DMS 273 (cell line): ENCODE data around the gene MITF.

Source experiments
- DNase-seq: peaks from one replicate; lab custom pipeline; 2025; ENCODE audit not compliant: unreplicated experiment; lab: John Stamatoyannopoulos, UW

The MITF gene

GRCh38 chr3:69941439-69942176 lies 202.3 kb downstream of the MITF start:
- no peak for DNase-seq

DNA sequence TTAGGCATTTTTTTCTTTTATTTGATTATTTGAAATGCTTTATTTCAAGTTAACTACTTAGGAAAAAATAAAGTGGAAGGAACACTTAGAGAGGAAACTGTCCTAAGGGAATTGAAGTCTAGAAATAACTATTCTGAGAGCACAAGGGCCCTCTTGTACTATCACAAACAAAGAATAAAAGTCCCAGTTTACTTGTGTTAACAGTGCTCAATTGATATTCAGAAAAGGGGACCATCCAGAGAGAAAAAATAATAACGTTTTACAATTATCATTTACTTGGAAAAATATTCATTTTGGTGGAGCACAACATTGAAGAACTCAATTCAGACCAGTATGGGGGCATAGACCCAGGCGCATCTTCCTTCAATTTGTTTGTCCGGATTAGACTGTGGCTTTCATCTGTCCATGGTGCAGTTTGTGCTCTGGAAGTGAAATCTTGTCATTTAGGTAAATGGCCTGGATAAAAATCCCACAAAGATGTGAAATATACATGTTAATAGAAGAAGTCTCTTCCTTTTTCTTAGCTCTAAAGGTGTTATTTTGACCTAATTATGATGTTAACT lies 205.7 kb downstream of the MITF start:
- DNase-seq, result no peak

- DNase-seq, result peak; percentile 52
These were observed 209.1 kb downstream of the MITF start for GRCh38 chr3:69948246-69948862.

- DNase-seq, result no peak
These were observed 212.4 kb downstream of the MITF start for GRCh38 chr3:69951616-69952015.

- DNase-seq, result no peak
These were observed 220.3 kb downstream of the MITF start for GRCh38 chr3:69959581-69959980.

GRCh38 chr3:69961706-69962439 lies 222.6 kb downstream of the MITF start:
- DNase-seq, result no peak

DNA sequence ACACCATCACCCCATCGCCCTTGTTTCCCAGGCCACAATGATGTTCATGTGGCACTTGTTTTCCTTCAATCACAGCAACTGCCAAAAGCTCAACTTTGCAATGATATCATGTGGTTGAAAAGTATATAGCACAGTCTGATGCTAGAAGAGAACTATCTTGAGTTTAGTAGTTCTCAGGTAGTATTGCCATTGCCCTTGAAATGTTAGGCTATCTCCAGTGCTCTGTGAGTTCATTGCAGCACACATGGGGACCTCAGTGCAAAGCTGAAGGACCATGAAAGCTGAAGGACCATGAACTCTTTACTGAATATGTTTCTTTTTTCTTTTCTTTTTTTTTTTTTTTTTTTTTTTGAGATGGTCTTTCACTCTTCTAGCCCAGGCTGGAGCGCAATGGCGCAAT lies 224.4 kb downstream of the MITF start:
- no peak for DNase-seq

GRCh38 chr3:69967156-69967555 lies 227.9 kb downstream of the MITF start:
- DNase-seq, result no peak

DNA sequence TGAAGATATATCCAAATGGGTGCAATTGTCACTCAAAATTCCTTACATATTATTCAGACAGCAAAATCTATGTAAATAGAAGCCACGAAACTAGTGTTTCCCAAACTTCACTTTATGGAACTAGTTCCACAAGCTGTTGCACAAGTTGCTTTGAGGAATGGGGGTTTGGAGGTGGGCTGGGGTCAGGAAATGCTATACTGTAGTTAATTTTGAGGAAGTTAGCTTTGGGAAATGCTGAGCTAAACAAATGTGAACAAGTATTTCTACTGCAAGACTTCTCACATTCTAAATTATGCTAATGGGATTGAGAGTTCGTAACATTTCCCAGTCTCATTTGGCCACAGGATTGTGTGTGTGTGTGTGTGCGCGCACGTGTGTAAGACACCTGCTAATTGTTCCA lies 231.6 kb downstream of the MITF start:
- DNase-seq, result no peak

DNA sequence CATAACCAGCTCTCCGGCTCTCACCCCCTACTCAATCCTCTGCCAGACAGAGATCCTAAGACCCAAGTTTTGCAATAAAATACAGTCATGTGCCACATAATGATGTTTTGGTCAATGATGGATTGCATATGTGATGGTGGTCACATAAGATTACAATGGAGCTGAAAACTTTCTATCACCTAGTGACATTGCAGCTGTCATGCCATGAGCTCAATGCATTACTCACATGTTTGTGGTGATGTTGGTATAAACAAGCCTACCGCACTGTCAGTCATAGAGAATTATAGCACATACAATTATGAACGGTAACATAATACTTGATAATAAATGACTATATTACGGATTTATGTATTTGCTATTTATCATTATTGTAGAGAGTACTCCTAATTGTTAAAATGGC lies 233.4 kb downstream of the MITF start:
- no peak for DNase-seq

- no peak for DNase-seq
These were observed 236.8 kb downstream of the MITF start for GRCh38 chr3:69976021-69976420.

DNA sequence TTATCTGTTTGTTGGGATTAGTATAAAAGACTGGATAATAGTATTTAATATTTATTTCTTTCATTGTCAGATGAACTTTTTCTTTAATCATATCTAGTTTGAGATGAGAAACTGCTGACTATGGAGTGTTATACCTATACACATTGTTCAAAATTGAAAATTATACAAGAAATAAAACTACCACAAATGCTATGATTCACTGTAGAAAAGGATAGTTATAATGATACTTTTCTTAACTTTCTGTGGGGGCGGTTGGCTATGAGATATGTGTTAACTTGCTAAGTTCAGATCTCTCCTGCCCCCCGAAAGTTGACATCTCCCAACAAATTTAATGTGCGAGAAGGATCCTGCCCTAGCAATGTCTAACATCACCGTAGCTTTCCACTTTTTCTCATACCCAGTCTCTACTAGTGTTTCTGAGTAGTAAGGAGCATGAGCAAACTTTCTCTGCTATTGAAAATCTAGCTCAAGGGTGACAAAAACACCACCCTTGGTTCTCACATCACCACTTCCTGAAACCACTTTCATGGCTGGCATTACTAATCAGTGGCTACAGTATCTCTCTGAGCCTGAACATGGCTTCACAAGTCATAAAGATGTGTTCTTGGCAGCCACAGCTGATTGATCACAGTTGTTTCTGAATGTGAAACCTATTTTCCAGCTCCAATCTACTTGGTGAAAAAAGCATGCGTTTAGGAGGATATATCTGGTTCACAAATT lies 244.4 kb downstream of the MITF start:
- no peak for DNase-seq

DNA sequence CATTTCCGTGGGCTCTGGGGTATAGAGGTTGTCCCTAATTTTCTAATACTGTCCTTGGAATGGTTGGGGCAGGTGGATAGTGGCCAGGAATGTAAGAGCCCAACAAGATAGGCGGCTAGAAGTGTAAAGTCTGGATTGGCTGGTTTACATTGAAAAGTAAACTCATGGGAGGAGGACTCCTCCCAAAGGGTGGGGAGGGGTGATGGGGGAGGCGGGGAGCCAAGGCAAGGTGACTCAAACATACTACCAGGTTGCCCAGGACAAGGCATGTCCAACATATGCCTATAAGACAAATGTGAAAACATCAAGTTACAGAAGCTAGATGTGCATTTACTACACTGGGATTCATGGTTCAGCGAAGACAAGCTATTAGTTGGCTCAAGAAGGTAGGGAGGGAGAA lies 246.0 kb downstream of the MITF start:
- DNase-seq, result no peak

DNA sequence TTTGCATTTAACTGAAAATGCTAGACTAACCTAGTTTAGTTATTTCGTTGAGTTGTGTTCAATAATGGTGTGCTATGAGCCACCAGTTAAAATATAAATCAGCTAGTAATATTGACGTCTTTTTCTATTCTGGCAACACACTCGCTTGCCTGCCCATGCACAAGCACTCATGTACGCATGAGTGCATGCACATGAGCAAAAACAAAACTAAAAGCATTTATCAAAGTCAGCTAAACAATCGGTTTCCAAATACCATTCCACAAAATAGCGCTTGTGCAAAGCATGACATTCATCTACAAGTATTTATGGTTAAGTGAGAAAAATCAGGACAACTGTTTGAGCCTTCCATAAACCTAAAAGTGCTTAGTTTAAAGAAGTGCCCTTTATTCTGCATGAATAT lies 247.2 kb downstream of the MITF start:
- DNase-seq, result no peak

- DNase-seq, result no peak
These were observed 248.6 kb downstream of the MITF start for GRCh38 chr3:69987833-69988232.

GRCh38 chr3:69993757-69994156 lies 254.5 kb downstream of the MITF start:
- DNase-seq, result no peak

GRCh38 chr3:69994919-69995318 lies 255.7 kb downstream of the MITF start:
- DNase-seq, result no peak

DNA sequence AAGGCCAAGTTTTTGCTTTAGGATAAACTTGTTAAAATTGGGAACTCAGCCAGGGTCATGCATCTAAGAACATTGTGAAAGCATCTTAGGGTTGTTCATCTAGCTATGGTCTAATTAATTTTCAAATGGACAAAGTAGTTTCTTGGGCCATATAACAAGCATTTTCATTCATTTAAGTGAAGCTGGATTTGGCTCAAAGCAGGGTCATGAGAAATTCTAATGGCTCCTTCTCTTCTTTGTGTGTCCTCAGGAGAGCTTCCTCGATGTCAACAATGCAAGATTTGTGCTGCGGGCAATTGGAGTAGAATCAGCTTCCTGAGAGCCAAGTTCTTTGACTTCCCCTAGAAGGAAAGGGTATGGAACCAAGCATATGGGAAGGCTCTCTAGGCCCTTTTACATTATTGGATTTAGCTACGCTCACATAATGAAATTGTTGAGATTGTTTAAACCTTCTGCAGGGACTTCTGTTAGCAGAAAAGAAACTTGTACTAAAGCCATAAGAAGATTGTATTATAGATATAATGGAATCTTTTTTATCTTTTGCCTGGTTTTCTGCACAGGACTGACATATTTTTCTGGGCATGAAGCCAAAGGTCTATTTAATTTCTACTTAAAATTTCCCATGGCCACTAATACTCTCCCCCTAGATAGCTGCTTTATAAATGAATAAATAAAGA lies 258.5 kb downstream of the MITF start:
- DNase-seq, result peak; percentile 8

DNA sequence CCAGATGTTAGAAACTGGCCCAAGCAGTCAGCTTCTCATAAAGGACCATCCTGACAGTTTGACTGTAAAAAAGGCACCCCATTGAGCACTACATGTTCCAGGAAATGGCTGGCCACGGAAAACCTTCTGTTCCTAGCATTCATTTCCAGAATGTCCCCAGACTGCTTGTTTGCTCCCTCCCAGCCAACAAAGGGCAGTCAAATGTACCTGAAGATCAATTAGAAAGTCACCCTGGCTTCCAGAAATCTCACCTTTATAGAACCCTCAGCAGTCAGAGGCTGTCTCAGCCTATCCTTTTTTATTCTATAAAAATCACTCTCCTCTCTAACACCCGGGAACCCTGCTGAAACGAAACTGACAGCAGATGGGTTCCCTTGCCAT lies 259.5 kb downstream of the MITF start:
- DNase-seq, result peak; percentile 30

GRCh38 chr3:69999140-70000027 lies 260.1 kb downstream of the MITF start, which contains the start of gene SAMMSON:
SAMMSON (plus strand) TSS chr3:69999733.
- DNase-seq, result no peak
